CD4-positive, alpha-beta T cell treated with Interleukin-15 for 1 hour (primary cell): ENCODE measurements around the gene HUS1B.
"Not testable (repeated sequence)": the region's sequence is repeated elsewhere in the genome, so short reads cannot be mapped to it uniquely, and the experiment has no call there.

Source experiments
- DNase-seq: peaks from one replicate; pipeline ENCODE4 v3.0.0-alpha.2; 2020

HUS1B gene

GRCh38 chr6:656460-657252 lies at the start of gene HUS1B:
Gene HUS1B (minus strand): TSS chr6:657100. CDS start chr6:656944, 156 bp downstream.
- no peak for DNase-seq

- DNase-seq: no peak
These were observed 49.2 kb upstream of the HUS1B start for GRCh38 chr6:706146-706545.

- no peak for DNase-seq
These were observed 48.1 kb upstream of the HUS1B start for GRCh38 chr6:705047-705446.

- no peak for DNase-seq
These were observed 47.1 kb upstream of the HUS1B start for GRCh38 chr6:704046-704445.

- DNase-seq: no peak
These were observed 46.7 kb upstream of the HUS1B start for GRCh38 chr6:703552-703951.

GRCh38 chr6:701700-702479 lies 45.0 kb upstream of the HUS1B start:
- no peak for DNase-seq

- DNase-seq: no peak
These were observed 44.3 kb upstream of the HUS1B start for GRCh38 chr6:701215-701614.

- no peak for DNase-seq
These were observed 43.6 kb upstream of the HUS1B start for GRCh38 chr6:700490-700889.

GRCh38 chr6:699319-699718 lies 42.4 kb upstream of the HUS1B start:
- DNase-seq: no peak

GRCh38 chr6:694431-695126 lies 37.7 kb upstream of the HUS1B start:
- not testable (repeated sequence) for DNase-seq

GRCh38 chr6:693723-694009 lies 36.8 kb upstream of the HUS1B start:
- no peak for DNase-seq

- peak; percentile 79 for DNase-seq
These were observed 36.2 kb upstream of the HUS1B start, which contains the start of gene EXOC2 for GRCh38 chr6:692858-693722. Gene EXOC2 (minus strand): TSS chr6:693139. CDS start chr6:637818, 55,321 bp downstream.

GRCh38 chr6:692356-692851 lies 35.5 kb upstream of the HUS1B start:
- DNase-seq: peak; percentile 71

- no peak for DNase-seq
These were observed 32.3 kb upstream of the HUS1B start for GRCh38 chr6:689223-689622.

GRCh38 chr6:686497-686896 lies 29.6 kb upstream of the HUS1B start:
- DNase-seq: no peak

- no peak for DNase-seq
These were observed 28.1 kb upstream of the HUS1B start for GRCh38 chr6:684831-685636.

GRCh38 chr6:683742-684440 lies 27.0 kb upstream of the HUS1B start:
- DNase-seq: no peak

- no peak for DNase-seq
These were observed 23.9 kb upstream of the HUS1B start for GRCh38 chr6:680666-681340.

- no peak for DNase-seq
These were observed 23.4 kb upstream of the HUS1B start for GRCh38 chr6:680251-680650.

GRCh38 chr6:679282-679681 lies 22.4 kb upstream of the HUS1B start:
- no peak for DNase-seq
